H1 (cell line): ENCODE measurements around the gene ERAP2. TPM values are rescaled to one million over a fixed set of nuclear protein-coding genes. Genes with fewer than 3 reads are reported as not detected.

Experiments used
- CHD7 ChIP-seq: fragments of 300-600 bp; sonication (generic); IDR thresholded peaks from 2 replicates; pipeline ENCODE4 v1.7.1; 2012; ENCODE audit warnings: low read length, moderate library complexity, mild to moderate bottlenecking, inconsistent platforms; ENCODE audit not compliant: insufficient replicate concordance
- polyA plus RNA-seq, 7 experiments: library from polyadenylated mRNA; depleted of rRNA in 3 of 7; stranded (reverse) in 5 of 7; unstranded in 2 of 7; fragments of >200 nt in 5 of 7; fragments of 200-250 nt in 2 of 7; gene quantifications; 1 replicate in 5 of 7; 2 replicates in 1 of 7; 4 replicates in 1 of 7; pipeline versions ENCODE4 v1.2.1 to v1.2.3, GENCODE V29; 2011 to 2013; ENCODE audit warnings: missing spikeins in 2 of 7, mixed read lengths in 2 of 7
- total RNA-seq: library from RNA; stranded (reverse); fragmentation: NEBNext Ultra II Directional; extraction: Animal tissue kit (Norgen Biotek cat#: 25700); gene quantifications from 2 replicates; pipeline ENCODE4 v1.2.1, GENCODE V29; 2021

ERAP2 gene
- total and polyA plus RNA-seq, 2 of the 8 experiments (the other 6 are each of a cell fraction or from before 2014, with no cell fraction given): 0.14 TPM; not detected in 1

- TF ChIP-seq CHD7: no peak
Measured at GRCh38 chr5:96881511-96882115, 5.3 kb downstream of the ERAP2 start (continued).
